Measurements from ENCODE around the gene CAPN7. TPM values are rescaled to one million over a fixed set of nuclear protein-coding genes. Genes with fewer than 3 reads are reported as not detected.

The CAPN7 gene
- total and polyA plus RNA-seq, 10 donors: 10.8 to 72.3 (median 48.8) TPM

DNA sequence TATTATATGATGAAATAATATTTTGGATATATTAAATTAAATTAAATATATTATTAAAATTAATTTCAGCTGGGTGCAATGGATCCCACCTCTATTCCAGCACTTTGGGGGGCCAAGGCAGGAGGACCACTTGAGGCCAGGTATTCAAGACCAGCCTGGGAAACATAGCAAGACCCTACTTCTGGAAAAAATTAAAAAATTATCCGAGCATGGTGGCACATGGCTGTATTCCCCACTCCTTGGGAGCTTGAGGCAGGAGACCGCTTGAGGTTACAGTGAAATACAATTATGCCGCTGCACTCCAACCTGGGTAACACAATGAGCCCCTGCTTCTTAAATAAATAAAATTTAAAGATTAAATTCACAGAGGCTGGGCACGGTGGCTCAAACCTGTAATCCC, 65.0 kb downstream of the CAPN7 start:
- no peaks in the 10 kb centered on the region for H3K9me3 ChIP-seq
- intact Hi-C loops (cut with DNase I; ENCODE audit: low total_unique reads): loop anchor here (10.0 kb wide), 1 partner anchor 64 kb away; the partner anchor contains the start of gene SH3BP5
- H3K36me3 ChIP-seq: peaks cover 0 to 34% (median 0%) of the 10 kb centered on the region in 6 donors
- DNase-seq: no peak
- no peaks in the 10 kb centered on the region for H3K27me3 ChIP-seq (replicated peaks in 1 of 7)
- no peak for TF ChIP-seq POLR2A (IDR thresholded peaks at IDR 0.05)
- TF ChIP-seq POLR2AphosphoS5 (IDR thresholded peaks at IDR 0.05): no peak
- TF ChIP-seq, protein P1, sequence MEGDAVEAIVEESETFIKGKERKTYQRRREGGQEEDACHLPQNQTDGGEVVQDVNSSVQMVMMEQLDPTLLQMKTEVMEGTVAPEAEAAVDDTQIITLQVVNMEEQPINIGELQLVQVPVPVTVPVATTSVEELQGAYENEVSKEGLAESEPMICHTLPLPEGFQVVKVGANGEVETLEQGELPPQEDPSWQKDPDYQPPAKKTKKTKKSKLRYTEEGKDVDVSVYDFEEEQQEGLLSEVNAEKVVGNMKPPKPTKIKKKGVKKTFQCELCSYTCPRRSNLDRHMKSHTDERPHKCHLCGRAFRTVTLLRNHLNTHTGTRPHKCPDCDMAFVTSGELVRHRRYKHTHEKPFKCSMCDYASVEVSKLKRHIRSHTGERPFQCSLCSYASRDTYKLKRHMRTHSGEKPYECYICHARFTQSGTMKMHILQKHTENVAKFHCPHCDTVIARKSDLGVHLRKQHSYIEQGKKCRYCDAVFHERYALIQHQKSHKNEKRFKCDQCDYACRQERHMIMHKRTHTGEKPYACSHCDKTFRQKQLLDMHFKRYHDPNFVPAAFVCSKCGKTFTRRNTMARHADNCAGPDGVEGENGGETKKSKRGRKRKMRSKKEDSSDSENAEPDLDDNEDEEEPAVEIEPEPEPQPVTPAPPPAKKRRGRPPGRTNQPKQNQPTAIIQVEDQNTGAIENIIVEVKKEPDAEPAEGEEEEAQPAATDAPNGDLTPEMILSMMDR (IDR thresholded peaks at IDR 0.05 in 8 of 11, conservative IDR thresholded peaks at IDR 0.05 in 3 of 11): no peak
- H3K4me3 ChIP-seq: peak overlapping the region in 1 of 8 donors; percentile 51
- WGBS, 5 donors: 86 to 91% (median 87%) methylated on average over 4 of the region's 4 CpGs
- H3K4me1 ChIP-seq: peaks cover 44 to 100% (median 81%) of the 10 kb centered on the region in 6 donors
- peak overlapping the region; percentile 35 to 88 (median 82) for H3K27ac ChIP-seq

DNA sequence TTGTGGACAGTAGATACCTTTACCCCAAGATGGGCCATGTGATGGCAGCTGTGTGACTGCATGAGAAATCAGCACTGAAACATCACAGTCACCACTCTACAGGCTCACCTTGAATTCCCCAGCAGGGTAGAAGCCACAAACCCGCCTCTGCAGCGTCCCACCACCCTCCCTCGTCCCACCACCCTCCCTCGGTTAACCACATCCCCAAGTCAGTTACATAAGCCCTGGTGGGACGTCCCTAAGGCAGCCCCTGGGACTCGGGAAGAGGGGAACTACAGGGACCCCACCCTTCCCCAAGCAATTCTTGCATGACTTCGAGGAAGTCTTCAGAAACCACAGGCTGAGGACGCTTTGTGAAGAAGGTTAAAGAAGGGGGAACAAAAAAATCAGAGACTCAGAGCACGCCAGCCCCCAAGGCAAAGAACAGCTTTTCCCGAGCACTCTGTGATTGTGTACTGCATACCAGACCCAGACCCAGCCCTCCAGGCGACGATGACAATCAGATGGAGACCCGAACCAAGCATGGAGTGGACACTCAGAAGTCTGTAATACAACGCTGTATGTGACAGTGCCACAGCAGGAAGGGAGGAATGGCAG, 65.8 kb downstream of the CAPN7 start:
- Histone ChIP-seq H3K27me3 (replicated peaks in 1 of 7) (no peaks in the 10 kb centered on the region), H3K4me1 (peaks cover 44 to 100% (median 84%) of the 10 kb centered on the region in 6 donors), H3K27ac (peak overlapping the region; percentile 35 to 88 (median 82)), H3K9me3 (no peaks in the 10 kb centered on the region), H3K4me3 (peak overlapping the region in 1 of 8 donors; percentile 51), H3K36me3 (peaks cover 0 to 25% (median 0%) of the 10 kb centered on the region in 6 donors)
- WGBS, 5 donors: 20 to 31% (median 25%) methylated on average over 13 to 14 of the region's 14 CpGs
- TF ChIP-seq POLR2AphosphoS5 (IDR thresholded peaks at IDR 0.05): peak in 2 of 3 donors; percentile 87 to 94
- no peak for TF ChIP-seq POLR2A (IDR thresholded peaks at IDR 0.05)
- TF ChIP-seq, protein P1 (IDR thresholded peaks at IDR 0.05 in 8 of 11, conservative IDR thresholded peaks at IDR 0.05 in 3 of 11): peak in 3 of 11 experiments; percentile 23 to 40 (median 24)
- intact Hi-C loops (cut with DNase I; ENCODE audit: low total_unique reads): loop anchor here (10.0 kb wide), 1 partner anchor 63 kb away; the partner anchor contains the start of gene SH3BP5
- peak; percentile 92 for DNase-seq

DNA sequence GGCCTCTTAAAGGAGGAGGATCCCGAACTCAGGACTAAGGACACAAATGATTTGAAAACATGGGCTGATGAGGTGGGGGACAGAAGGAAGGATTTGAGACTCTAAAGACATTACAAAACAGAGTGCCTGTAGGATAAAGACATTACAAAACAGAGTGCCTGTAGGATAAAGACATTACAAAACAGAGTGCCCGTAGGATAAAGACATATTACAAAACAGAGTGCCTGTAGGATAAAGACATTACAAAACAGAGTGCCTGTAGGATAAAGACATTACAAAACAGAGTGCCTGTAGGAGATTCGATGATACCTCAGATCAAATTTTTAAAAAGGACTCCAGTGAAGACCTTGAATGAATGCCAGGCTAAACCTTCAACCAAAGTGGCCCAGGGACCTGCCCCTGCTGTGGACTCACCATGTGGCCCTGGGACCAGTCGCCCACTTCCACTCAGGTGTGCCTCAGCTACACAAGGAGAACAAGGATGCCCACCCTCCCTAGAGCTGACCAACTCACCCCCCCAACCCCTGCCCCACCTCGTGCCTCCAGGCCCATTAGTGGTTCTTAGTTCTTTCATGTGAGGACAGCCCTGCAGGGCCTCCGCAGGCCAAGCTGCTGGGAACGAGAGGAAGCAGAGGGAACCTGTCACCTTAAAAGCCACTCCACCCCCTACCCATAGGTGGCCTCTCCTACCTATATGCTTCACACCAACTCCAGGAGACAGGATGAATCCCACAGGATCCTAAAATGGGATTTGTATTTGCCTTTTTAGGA, 66.6 kb downstream of the CAPN7 start:
- DNase-seq: no peak
- Histone ChIP-seq H3K9me3 (no peaks in the 10 kb centered on the region), H3K4me3 (peak overlapping the region in 1 of 8 donors; percentile 51), H3K4me1 (peaks cover 43 to 100% (median 82%) of the 10 kb centered on the region in 6 donors), H3K27me3 (replicated peaks in 1 of 7) (no peaks in the 10 kb centered on the region), H3K27ac (peak overlapping the region; percentile 7 to 88 (median 82)), H3K36me3 (peaks cover 0 to 18% (median 0%) of the 10 kb centered on the region in 6 donors)
- WGBS, 5 donors: 67 to 82% (median 71%) methylated on average over 7 of the region's 7 CpGs
- intact Hi-C loops (cut with DNase I; ENCODE audit: low total_unique reads): loop anchor here (10.0 kb wide), 1 partner anchor 62 kb away; the partner anchor contains the start of gene SH3BP5
- TF ChIP-seq, protein P1 (IDR thresholded peaks at IDR 0.05 in 8 of 11, conservative IDR thresholded peaks at IDR 0.05 in 3 of 11): no peak
- TF ChIP-seq POLR2AphosphoS5 (IDR thresholded peaks at IDR 0.05): no peak
- no peak for TF ChIP-seq POLR2A (IDR thresholded peaks at IDR 0.05)
